T1000 (cell line): ENCODE data around the gene BMX.

Experiments used
- DNase-seq: peaks from one replicate; lab custom pipeline; 2025; ENCODE audit warnings: mixed read lengths; lab: John Stamatoyannopoulos, UW

Gene BMX

DNA sequence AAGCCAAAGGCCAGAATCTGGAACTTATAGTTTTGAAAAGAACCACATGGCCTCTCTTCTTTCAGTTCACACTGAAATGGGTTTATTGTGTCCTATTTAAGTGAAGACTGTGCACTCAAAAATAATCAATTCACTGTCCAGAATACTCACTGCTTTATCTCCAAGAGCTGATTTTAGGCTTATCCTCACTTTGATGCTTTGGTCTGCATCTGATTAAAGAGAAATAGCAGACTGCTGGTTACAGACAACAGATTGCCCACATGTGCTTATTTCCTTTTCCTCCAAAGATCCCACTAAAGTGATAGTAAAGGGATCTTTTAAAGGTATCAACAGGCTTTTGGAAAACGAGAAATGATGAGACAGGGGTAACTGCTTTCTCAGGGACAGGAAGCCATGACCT lies 69.5 kb downstream of the BMX start:
- no peak for DNase-seq

DNA sequence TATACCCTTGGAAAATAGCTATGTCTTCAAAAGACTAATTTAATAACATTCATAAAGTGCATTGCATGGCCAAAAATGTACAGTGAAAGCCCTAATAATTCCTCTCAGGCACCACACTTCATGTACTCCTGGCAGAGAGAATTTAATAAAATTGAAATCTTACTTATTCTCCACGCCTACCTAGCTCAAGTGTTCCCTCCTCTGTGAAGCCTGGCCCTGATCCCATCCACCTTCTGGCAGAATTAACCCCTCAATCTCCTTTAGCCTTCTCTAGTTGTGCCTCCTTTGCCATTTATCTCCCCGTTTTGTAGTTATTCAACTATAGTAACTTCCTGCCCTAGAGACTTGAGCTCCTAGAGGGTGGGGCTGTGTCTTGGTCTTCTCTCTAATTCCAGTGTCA lies 73.4 kb downstream of the BMX start:
- no peak for DNase-seq

DNA sequence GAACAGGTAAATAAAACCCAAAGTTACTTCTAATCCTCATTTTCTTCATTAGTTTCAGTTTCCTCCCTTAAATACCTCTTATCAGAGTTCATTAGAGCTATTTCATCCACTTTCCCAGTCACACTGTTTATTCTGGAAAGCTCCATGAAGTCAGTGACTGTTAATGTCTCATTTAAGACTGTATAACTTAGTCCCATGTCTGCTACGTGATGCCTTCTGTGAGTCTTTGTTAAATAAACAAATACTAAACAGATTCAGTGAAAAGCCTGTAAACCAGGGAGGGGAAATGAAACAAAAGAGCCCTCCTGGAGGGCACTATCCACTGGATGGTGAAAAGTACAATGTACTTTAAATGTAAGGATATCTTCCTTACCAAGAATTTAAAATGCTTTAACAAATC lies 75.4 kb downstream of the BMX start:
- no peak for DNase-seq

DNA sequence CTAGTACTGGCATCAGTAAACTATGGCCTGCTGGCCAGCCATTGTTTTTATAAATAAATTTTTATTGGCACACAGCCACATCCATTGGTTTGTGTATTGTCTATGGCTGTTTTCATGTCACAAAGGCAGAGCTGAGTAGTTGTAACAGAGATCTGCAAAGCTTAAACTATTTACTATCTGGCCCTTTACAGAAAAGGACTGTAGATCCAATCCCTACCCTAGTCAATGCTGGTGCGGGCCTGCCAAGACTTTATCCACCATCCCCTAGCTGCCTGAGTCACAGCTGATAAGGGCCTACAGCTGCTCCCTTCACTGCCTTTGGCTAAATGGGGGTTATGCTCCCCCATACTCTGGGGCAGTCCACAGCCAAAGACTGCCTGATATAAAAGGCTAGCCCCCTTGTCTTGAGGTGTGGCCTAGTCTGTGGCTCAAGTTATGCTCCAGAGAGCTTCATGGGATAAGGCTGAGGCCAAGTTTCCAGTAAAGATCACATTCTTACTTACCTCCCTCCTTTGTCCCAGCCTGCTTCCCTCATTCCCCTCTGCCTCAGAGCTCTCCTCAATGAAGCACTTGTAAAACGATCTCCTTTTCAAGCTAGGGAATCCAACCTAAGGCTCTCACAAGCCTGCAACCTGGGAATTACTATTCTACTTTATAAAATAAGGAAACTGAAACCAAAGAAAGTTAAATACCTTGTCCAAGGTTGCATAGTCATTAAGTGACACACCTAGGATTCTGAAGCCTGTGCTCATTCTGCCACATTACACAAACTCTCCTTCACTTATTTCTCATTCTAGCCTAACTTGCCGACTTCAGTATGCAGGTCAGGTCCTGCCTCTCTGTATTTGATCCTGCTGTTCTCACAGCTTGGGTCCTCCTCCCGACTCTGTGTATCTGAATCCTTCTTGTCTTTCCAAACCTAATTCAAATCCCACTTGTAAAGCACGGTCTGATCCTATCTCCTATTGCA lies 79.5 kb downstream of the BMX start:
- no peak for DNase-seq

DNA sequence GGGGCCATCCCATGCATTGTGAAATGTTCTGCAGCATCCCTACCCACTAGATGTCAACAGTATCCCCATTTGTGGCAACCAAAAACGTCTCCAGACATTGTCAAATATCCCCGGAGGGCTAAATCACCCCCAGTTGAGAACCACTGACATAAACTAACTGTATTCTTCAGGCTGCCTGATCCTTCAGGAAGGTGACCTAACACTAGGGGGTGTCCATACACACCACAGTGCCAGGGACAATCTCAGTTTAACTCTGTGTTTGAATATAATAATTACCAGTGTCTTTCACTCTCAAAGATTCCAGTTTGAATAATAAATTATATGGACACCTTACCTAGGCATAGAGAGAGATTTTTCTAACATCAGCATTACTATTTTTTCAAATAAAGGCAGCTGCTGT lies 93.8 kb downstream of the BMX start:
- no peak for DNase-seq

DNA sequence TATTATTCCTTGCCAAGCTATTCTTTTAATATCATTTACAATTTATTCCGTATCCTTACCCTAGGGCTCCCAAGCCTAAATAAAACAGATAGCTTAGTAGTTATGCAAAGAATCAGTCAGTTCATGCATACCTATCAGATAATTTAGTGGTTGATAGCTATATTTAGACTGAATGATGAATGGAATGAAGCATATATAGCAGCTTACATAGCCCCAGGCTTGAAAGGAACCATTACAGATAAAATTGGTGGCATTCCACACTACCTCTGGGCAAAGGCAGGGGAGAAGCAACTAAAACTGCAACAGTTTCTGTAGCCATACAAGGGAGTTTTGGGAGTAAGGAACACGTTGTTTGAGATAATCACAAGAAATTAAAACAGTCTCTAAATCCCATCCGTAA lies 97.4 kb downstream of the BMX start:
- DNase-seq = no peak

DNA sequence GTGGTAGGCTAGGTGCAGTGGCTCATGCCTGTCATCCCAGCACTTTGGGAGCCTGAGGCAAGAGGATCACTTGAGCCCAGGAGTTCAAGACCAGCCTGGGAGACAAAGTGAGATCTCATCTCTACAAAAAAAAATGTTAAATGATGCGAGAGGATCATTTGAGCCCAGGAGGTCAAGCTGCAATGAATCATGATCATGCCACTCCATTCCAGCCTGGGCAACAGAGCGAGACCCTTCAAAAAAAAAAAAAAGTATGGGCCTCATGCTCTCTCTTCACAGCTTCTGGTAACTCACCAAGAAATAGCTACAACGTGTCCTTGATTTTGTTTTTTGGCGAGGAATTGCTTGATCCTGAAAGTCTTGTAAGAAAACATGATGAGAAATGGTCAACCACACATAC lies 98.9 kb downstream of the BMX start:
- DNase-seq = no peak

DNA sequence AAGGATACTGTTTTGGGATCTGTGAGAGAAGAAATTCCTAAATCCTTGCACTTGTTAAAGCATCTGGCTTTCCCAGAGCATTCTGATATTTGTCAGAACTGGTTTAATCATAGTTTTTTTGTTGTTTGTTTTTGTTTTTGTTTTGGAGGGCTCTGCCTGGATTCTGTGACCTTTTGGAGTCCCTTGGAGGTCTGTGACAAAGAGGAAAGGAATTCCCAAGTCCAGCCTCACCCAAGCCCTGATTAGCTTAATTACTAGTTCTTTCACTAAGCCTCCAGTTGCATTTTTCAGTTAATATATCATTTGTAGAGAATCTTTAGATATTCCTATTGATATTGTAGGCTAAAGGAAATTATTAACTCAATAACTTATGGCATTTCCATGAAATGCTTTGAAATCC lies 99.4 kb downstream of the BMX start:
- DNase-seq = no peak

DNA sequence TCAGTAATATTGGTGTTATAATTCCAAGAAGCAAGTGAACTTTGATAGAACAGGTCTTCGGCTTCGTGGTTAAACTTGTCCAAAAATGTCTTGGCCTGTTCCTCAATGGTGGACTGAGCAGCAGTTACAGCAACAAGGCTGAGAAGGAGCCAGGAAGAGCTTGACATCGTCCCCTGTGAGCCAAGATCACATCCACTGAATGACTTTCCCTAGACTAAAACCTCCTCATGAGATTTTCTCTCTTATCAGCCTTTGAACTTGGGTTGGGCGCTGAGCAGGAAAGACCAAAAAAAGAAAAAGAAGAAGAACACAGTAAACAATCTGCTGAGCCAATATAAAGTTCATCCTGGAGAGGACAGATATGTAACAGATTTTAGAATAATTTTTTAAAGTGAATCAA lies 100.1 kb downstream of the BMX start, which contains the start of gene ACE2:
TSS of gene ACE2 (minus strand) at position 216 of the 400 bp plus-strand sequence. CDS start at position 167, 49 bp downstream.
- no peak for DNase-seq

DNA sequence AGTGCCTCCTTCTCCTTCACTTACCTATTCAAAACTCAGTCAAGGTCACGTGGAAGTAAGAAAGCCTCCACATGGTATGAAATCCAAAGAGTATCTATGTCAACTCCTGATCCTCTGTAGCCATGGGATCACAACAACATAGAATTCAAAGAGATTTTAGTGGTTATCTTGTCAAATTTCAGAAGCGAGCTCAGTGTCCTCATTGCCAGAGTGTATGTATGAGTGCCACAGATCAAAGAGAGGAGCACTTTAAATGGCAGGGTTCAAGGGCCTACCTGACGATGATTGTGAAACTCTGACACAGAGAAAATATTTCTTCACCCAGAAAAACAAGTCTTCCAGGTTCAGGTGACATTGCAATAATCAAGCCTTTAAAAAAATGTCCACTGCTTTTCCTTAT lies 101.3 kb downstream of the BMX start:
- no peak for DNase-seq

DNA sequence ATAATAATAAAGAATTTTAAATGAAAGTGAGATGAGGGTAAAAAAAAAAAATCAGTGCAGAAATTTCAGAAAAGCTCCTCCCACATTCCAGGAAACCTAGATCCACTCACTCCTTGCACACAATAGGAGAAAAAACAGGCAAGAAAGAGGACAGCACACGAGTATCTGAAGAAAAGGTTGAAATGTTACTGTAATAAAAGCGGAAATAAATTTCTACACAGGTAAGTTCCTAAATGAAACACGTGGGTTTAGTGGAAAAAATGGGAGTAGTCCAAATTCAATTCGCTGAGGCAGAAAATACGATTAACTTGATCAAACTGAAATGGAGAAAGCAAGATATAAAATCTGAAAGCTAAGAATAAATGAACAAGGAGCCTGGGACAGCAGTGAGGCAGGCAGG lies 102.2 kb downstream of the BMX start:
- DNase-seq = no peak

DNA sequence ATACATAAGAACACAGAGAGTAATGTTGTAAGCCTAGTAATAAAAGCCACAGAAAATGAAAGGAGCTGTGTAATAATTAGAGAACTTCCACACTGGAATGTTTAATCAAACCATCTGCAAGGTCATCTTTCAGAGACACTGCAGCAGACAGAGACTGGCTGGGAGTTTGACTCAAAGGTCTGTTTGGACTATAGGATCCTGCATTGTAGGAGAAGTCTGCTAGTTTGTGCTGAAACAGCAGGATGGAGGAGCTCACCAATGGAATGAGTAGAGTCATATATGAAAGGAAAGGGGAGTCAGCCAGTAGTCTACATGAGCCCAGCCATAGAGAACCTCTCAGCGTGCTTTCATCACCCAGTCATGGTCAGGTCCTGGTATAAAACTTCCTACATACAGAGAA lies 104.6 kb downstream of the BMX start:
- DNase-seq = no peak
